Camera-type eye (tissue), 1 donor: ENCODE measurements around the gene KPNA3. TPM values are rescaled to one million over a fixed set of nuclear protein-coding genes. Genes with fewer than 3 reads are reported as not detected.

ENCODE experiments used
- total RNA-seq: library from RNA; depleted of rRNA; stranded (reverse); fragments of >200 nt; gene quantifications from one replicate; pipeline ENCODE4 v1.2.3, GENCODE V29; 2014

KPNA3 gene, protein sequence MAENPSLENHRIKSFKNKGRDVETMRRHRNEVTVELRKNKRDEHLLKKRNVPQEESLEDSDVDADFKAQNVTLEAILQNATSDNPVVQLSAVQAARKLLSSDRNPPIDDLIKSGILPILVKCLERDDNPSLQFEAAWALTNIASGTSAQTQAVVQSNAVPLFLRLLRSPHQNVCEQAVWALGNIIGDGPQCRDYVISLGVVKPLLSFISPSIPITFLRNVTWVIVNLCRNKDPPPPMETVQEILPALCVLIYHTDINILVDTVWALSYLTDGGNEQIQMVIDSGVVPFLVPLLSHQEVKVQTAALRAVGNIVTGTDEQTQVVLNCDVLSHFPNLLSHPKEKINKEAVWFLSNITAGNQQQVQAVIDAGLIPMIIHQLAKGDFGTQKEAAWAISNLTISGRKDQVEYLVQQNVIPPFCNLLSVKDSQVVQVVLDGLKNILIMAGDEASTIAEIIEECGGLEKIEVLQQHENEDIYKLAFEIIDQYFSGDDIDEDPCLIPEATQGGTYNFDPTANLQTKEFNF
- total RNA-seq, result 66.4 TPM

DNA sequence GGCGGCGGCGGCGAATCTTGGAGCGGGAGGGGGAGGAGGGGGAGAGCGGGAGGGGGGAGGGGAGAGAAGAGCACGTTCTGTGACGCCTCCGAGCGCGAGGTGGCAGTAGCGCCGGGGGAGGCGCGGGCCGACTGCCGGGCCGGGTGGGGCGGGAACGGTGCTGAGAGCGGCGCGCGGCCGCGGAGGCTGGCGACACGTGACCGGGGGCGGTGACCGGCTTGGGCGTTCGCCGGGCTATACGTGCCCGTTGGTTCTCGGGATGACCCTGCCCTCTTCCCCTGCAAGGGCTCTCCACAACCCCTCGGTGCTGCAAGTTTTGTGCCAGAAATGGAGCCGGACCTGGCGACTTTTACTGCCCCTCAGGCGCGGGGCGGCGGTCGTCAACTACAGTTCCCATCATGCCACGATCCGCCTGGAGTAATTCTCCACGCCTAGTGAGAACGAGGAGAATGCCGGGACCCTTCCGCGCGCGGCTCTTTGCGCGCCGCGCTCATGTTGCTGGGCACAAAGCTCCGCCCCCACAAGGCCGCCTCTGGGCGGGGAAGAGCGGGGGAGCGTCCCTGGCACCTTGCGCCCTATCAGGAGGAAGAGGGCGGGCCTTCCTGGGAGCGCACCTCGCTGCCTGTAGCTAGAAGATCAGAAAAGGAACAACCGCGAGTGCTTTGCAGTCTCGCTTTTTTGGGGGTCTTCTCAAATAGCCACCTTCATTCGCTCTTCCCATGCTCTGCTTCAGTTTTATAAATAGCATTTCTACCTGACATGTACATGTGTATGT is at the start of gene KPNA3:
KPNA3 (minus strand) TSS at position 133 of the 775 bp plus-strand sequence. CDS start 176 bp downstream, outside the sequence.

DNA sequence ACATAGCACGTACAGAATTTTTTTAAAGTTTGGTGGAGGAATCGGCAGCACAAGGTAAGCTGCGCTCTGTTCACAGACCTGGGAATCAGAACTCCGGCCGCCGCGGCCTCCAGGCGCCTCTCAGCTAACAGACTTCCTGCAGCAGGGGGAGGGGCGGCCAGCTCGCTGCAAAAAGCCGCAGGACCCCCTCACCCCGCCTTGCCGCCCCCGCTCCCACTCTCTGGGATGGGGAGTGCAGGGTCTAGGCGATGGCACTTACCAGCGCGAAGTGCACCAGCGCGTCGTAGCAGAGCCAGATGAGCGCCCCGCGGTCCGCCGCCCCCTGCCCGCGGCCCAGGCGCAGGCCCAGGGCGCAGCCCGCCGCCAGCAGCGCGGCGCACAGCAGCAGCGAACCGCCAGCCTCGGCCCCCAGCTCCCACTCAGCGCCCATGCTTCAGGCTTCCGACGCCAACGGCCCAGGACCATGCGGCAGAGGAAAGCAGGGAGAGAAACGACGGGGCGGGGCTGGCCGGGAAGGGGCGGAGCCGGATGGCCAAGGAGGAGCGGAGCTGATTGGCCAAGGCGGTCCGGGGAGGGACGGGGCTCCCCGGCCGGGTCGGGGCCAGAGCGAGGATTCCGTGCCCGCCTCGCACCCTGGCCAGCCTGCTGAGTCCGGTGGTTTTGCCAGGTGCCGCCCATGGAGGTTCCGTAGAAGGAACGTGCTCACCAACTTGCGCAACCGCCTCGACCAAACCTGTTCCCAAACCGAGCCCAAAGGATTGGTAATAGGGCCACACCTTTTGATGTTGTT is 101.3 kb downstream of the KPNA3 start, which contains the start of gene EBPL:
EBPL (minus strand) TSS at position 492 of the 790 bp plus-strand sequence; CDS start at position 430, 62 bp downstream.

Other genes starting within 250 kb of the KPNA3 start
- 56.8 TPM for gene RCBTB1, start 207.1 kb downstream of the KPNA3 start, total RNA-seq
- gene ARL11, start 164.2 kb downstream of the KPNA3 start, total RNA-seq, result 0.22 TPM
- gene EBPL, start 101.2 kb downstream of the KPNA3 start, total RNA-seq, result 59.0 TPM
- 10.1 TPM for gene SPRYD7, start 143.7 kb upstream of the KPNA3 start, total RNA-seq
- gene TRIM13, start 204.4 kb upstream of the KPNA3 start, total RNA-seq, result 60.3 TPM
- gene KCNRG, start 222.8 kb upstream of the KPNA3 start, total RNA-seq, result 5.3 TPM